H1 (cell line): ENCODE results near the gene LRRTM3. TPM values are rescaled to one million over a fixed set of nuclear protein-coding genes. Genes with fewer than 3 reads are reported as not detected.

Experiments used
- CTCF ChIA-PET: fragments of 300-600 bp; sonication (Branson Sonifier 250); formaldehyde crosslinking; loops from one replicate; lab custom pipeline; 2021; ENCODE audit not compliant: partially characterized antibody; lab: Charles Lee
- POLR2A ChIA-PET: fragments of 300-600 bp; sonication (Branson Sonifier 250); formaldehyde crosslinking; loops from one replicate; lab custom pipeline; 2021; ENCODE audit warnings: inconsistent platforms; ENCODE audit not compliant: partially characterized antibody; lab: Charles Lee
- DNase-seq, 2 experiments: peaks; one replicate each; pipeline versions ENCODE4 v3.0.0 to v3.0.0-alpha.2; 2010 to 2022; ENCODE audit warnings: low spot score in 2 of 2, low read depth in 1 of 2, mixed read lengths in 1 of 2
- FAIRE-seq: peaks from 2 replicates; lab custom pipeline; 2011; peaks lifted over from hg19 to GRCh38; lab: Jason Lieb, UNC
- H2AFZ ChIP-seq: 2 replicates; pipeline ENCODE4 v1.8.1; 2012; ENCODE audit warnings: low read length, inconsistent platforms
- H2AK5ac ChIP-seq: 2 replicates; pipeline ENCODE4 v1.6.1; 2013; ENCODE audit warnings: low read depth, low read length
- H2BK120ac ChIP-seq: replicated peaks from 2 replicates; pipeline ENCODE3; 2013; ENCODE audit warnings: low read depth, low read length, inconsistent platforms
- H2BK12ac ChIP-seq: 2 replicates; pipeline ENCODE4 v1.6.1; 2013; ENCODE audit warnings: low read depth, low read length
- H2BK15ac ChIP-seq: 2 replicates; pipeline ENCODE4 v1.6.1; 2013; ENCODE audit warnings: low read length
- H2BK20ac ChIP-seq: 2 replicates; pipeline ENCODE4 v1.6.1; 2013; ENCODE audit warnings: low read length
- H2BK5ac ChIP-seq: 2 replicates; pipeline ENCODE4 v1.6.1; 2013; ENCODE audit warnings: low read depth, low read length
- H3K14ac ChIP-seq: 2 replicates; pipeline ENCODE4 v1.6.1; 2013; ENCODE audit warnings: inconsistent platforms; ENCODE audit not compliant: insufficient read length
- H3K18ac ChIP-seq: 2 replicates; pipeline ENCODE4 v1.6.1; 2013; ENCODE audit warnings: low read length; ENCODE audit errors: extremely low read depth
- H3K23ac ChIP-seq: 2 replicates; pipeline ENCODE4 v1.6.1; 2013; ENCODE audit warnings: inconsistent platforms; ENCODE audit not compliant: insufficient read length
- H3K23me2 ChIP-seq: 2 replicates; pipeline ENCODE4 v1.6.1; 2013; ENCODE audit warnings: low read depth, low read length
- H3K27ac ChIP-seq: 2 replicates; pipeline ENCODE4 v1.6.1; 2011; ENCODE audit warnings: low read depth, low read length, inconsistent platforms
- H3K27me3 ChIP-seq, 4 experiments: replicated peaks in 1 of 4; 1 replicate in 1 of 4; 2 replicates in 3 of 4; pipeline versions ENCODE4 v1.6.1 to v1.8.1; 2011 to 2013; ENCODE audit warnings: low read length in 3 of 4, mild to moderate bottlenecking in 3 of 4, inconsistent platforms in 2 of 4, mixed read lengths in 2 of 4, moderate library complexity in 1 of 4; ENCODE audit not compliant: control insufficient read depth in 3 of 4, insufficient read depth in 3 of 4; ENCODE audit errors: extremely low read depth in 1 of 4
- H3K36me3 ChIP-seq, 4 experiments: 2 replicates each; pipeline versions ENCODE4 v1.6.1 to v1.8.1; 2011 to 2013; ENCODE audit warnings: mild to moderate bottlenecking in 4 of 4, low read length in 3 of 4, moderate library complexity in 2 of 4, control low read depth in 1 of 4, inconsistent platforms in 1 of 4; ENCODE audit not compliant: insufficient read depth in 4 of 4, control insufficient read depth in 2 of 4
- H3K4ac ChIP-seq: replicated peaks from 2 replicates; pipeline ENCODE3; 2013; ENCODE audit warnings: low read length, low read depth, mixed read lengths, inconsistent platforms; ENCODE audit not compliant: insufficient read length
- H3K4me1 ChIP-seq, 4 experiments: replicated peaks in 1 of 4; 1 replicate in 1 of 4; 2 replicates in 3 of 4; pipeline versions ENCODE4 v1.6.1 to v1.8.1; 2011 to 2013; ENCODE audit warnings: low read length in 3 of 4, inconsistent platforms in 2 of 4, mixed read lengths in 1 of 4; ENCODE audit not compliant: insufficient read depth in 4 of 4, control insufficient read depth in 3 of 4
- H3K4me2 ChIP-seq, 2 experiments: 2 replicates each; pipeline versions ENCODE4 v1.6.1 to v1.8.1; 2011 to 2013; ENCODE audit warnings: low read depth in 2 of 2, low read length in 2 of 2, control low read depth in 1 of 2, inconsistent platforms in 1 of 2, mild to moderate bottlenecking in 1 of 2; ENCODE audit not compliant: insufficient read depth in 1 of 2
- H3K4me3 ChIP-seq, 4 experiments: fragments of 200-600, 300-600 bp in 1 of 4; sonication (generic), shearing (Covaris generic), sonication (Bioruptor Twin) in 1 of 4; 2 replicates each; pipeline versions ENCODE4 v1.5.1 to v1.8.1; 2011 to 2016; ENCODE audit warnings: low read length in 4 of 4, low read depth in 3 of 4, control low read depth in 2 of 4, inconsistent platforms in 2 of 4, mild to moderate bottlenecking in 2 of 4, mixed read lengths in 1 of 4, moderate library complexity in 1 of 4; ENCODE audit not compliant: insufficient read depth in 2 of 4; ENCODE audit errors: extremely low read depth in 1 of 4
- H3K56ac ChIP-seq: replicated peaks from 2 replicates; pipeline ENCODE3; 2013; ENCODE audit warnings: low read depth, mild to moderate bottlenecking, mixed read lengths, low read length, inconsistent platforms; ENCODE audit not compliant: insufficient read length
- H3K79me1 ChIP-seq: 2 replicates; pipeline ENCODE4 v1.6.1; 2013; ENCODE audit warnings: low read depth, low read length, control low read depth
- H3K79me2 ChIP-seq, 2 experiments: 2 replicates each; pipeline versions ENCODE4 v1.6.1 to v1.8.1; 2012 to 2013; ENCODE audit warnings: low read length in 2 of 2, mild to moderate bottlenecking in 2 of 2, inconsistent platforms in 1 of 2; ENCODE audit not compliant: insufficient read depth in 2 of 2, control insufficient read depth in 1 of 2
- H3K9ac ChIP-seq, 4 experiments: replicated peaks in 1 of 4; 1 replicate in 1 of 4; 2 replicates in 3 of 4; pipeline versions ENCODE4 v1.6.1 to v1.8.1; 2011 to 2013; ENCODE audit warnings: low read depth in 3 of 4, low read length in 3 of 4, control low read depth in 2 of 4, mild to moderate bottlenecking in 2 of 4, moderate library complexity in 2 of 4, inconsistent platforms in 1 of 4; ENCODE audit errors: extremely low read depth in 1 of 4
- H3K9me3 ChIP-seq, 2 experiments: 2 replicates each; pipeline versions ENCODE4 v1.6.1 to v1.8.1; 2012 to 2013; ENCODE audit warnings: mild to moderate bottlenecking in 2 of 2, moderate library complexity in 2 of 2, control low read depth in 1 of 2, inconsistent platforms in 1 of 2, low read depth in 1 of 2, low read length in 1 of 2, mixed read lengths in 1 of 2; ENCODE audit not compliant: insufficient read depth in 2 of 2
- H4K20me1 ChIP-seq, 2 experiments: replicated peaks in 1 of 2; 2 replicates each; pipeline versions ENCODE3 to v1.8.1; 2011 to 2013; ENCODE audit warnings: inconsistent platforms in 2 of 2, low read length in 2 of 2, mild to moderate bottlenecking in 1 of 2; ENCODE audit not compliant: insufficient read depth in 2 of 2, control insufficient read depth in 1 of 2
- H4K5ac ChIP-seq: 2 replicates; pipeline ENCODE4 v1.6.1; 2013; ENCODE audit warnings: low read length, low read depth, mixed read lengths, inconsistent platforms; ENCODE audit not compliant: insufficient read length
- H4K8ac ChIP-seq: 2 replicates; pipeline ENCODE4 v1.8.0; 2013; ENCODE audit warnings: mild to moderate bottlenecking, moderate library complexity, low read length, inconsistent platforms; ENCODE audit not compliant: insufficient read depth; ENCODE audit errors: extremely low read depth
- H4K91ac ChIP-seq: replicated peaks from 2 replicates; pipeline ENCODE3; 2013; ENCODE audit warnings: low read length, mixed read lengths, inconsistent platforms; ENCODE audit not compliant: insufficient read length
- CHD1 ChIP-seq: IDR thresholded peaks from 2 replicates; pipeline ENCODE4 v1.6.1; 2012; ENCODE audit warnings: low read depth, low read length, improper control_type of control experiment
- CREB1 ChIP-seq: IDR thresholded peaks from 2 replicates; pipeline ENCODE4 v1.6.1; 2012; ENCODE audit warnings: inconsistent platforms
- JUN ChIP-seq: IDR thresholded peaks from 2 replicates; pipeline ENCODE4 v1.6.1; 2011; ENCODE audit warnings: low read depth, mild to moderate bottlenecking, improper control_type of control experiment, low read length
- KDM1A ChIP-seq: fragments of 200-600, 300-600 bp; sonication (generic); IDR thresholded peaks from 2 replicates; pipeline ENCODE4 v1.7.1; 2016; ENCODE audit warnings: mild to moderate bottlenecking, low read length, borderline replicate concordance
- KDM4A ChIP-seq: IDR thresholded peaks from one replicate; pipeline ENCODE4 v1.7.1; 2012; ENCODE audit warnings: low read depth, mild to moderate bottlenecking, moderate library complexity, low read length, inconsistent platforms; ENCODE audit not compliant: severe bottlenecking
- KDM5A ChIP-seq: fragments of 200-600 bp; IDR thresholded peaks from 2 replicates; pipeline ENCODE4 v1.7.1; 2012; ENCODE audit warnings: mild to moderate bottlenecking, low read length, inconsistent platforms, mixed read lengths
- NANOG ChIP-seq: IDR thresholded peaks from 2 replicates; pipeline ENCODE4 v1.6.1; 2011; ENCODE audit warnings: low read length, low read depth, mild to moderate bottlenecking, inconsistent platforms; ENCODE audit not compliant: insufficient read depth, poor library complexity, severe bottlenecking
- POU5F1 ChIP-seq: IDR thresholded peaks from 2 replicates; pipeline ENCODE4 v1.6.1; 2011; ENCODE audit warnings: low read depth, mild to moderate bottlenecking, low read length, moderate library complexity
- RAD21 ChIP-seq, 2 experiments: IDR thresholded peaks in 1 of 2; conservative IDR thresholded peaks in 1 of 2; 2 replicates each; pipeline ENCODE4 v1.6.1; 2011; ENCODE audit warnings: low read depth in 2 of 2, low read length in 2 of 2, improper control_type of control experiment in 1 of 2, inconsistent platforms in 1 of 2, mild to moderate bottlenecking in 1 of 2, moderate library complexity in 1 of 2
- RNF2 ChIP-seq: fragments of 200-900, 300-1000 bp; sonication (generic); IDR thresholded peaks from 2 replicates; pipeline ENCODE4 v1.7.1; 2016; ENCODE audit warnings: borderline replicate concordance, low read depth, mild to moderate bottlenecking, antibody characterized with exemption, low read length; ENCODE audit not compliant: poor library complexity, severe bottlenecking; ENCODE audit errors: missing control alignments
- SIRT6 ChIP-seq: IDR thresholded peaks from one replicate; pipeline ENCODE4 v1.7.1; 2012; ENCODE audit warnings: low read length, inconsistent platforms
- SP2 ChIP-seq: IDR thresholded peaks from 2 replicates; pipeline ENCODE4 v1.6.1; 2012; ENCODE audit warnings: mild to moderate bottlenecking, low read length, inconsistent platforms
- SUZ12 ChIP-seq: fragments of 200-600 bp; sonication (generic); IDR thresholded peaks from 2 replicates; pipeline ENCODE4 v1.6.1; 2012; ENCODE audit warnings: mild to moderate bottlenecking, inconsistent platforms, low read length, moderate library complexity, mixed read lengths
- TBP ChIP-seq: IDR thresholded peaks from 2 replicates; pipeline ENCODE4 v1.6.1; 2011; ENCODE audit warnings: low read depth, low read length, improper control_type of control experiment
- WGBS, 2 experiments: shearing (Covaris generic) in 1 of 2; methylation state at CpG; one replicate each; pipeline versions ENCODE4 v1.1.6 to v1.1.7; 2013 to 2015; ENCODE audit warnings: low lambda C conversion rate in 2 of 2, mixed read lengths in 2 of 2, inconsistent platforms in 1 of 2, low coverage in 1 of 2, missing lambda C conversion rate in 1 of 2; ENCODE audit not compliant: insufficient replicate concordance in 2 of 2, insufficient coverage in 1 of 2, insufficient read length in 1 of 2; ENCODE audit errors: extremely low coverage in 1 of 2, missing lambda C conversion rate in 1 of 2; 5-methylcytosine and 5-hydroxymethylcytosine counted together
- polyA plus RNA-seq, 7 experiments: library from polyadenylated mRNA; depleted of rRNA in 3 of 7; stranded (reverse) in 5 of 7; unstranded in 2 of 7; fragments of >200 nt in 5 of 7; fragments of 200-250 nt in 2 of 7; gene quantifications; 1 replicate in 5 of 7; 2 replicates in 1 of 7; 4 replicates in 1 of 7; pipeline versions ENCODE4 v1.2.1 to v1.2.3, GENCODE V29; 2011 to 2013; ENCODE audit warnings: missing spikeins in 2 of 7, mixed read lengths in 2 of 7
- total RNA-seq: library from RNA; stranded (reverse); fragmentation: NEBNext Ultra II Directional; extraction: Animal tissue kit (Norgen Biotek cat#: 25700); gene quantifications from 2 replicates; pipeline ENCODE4 v1.2.1, GENCODE V29; 2021

The LRRTM3 gene
- total and polyA plus RNA-seq, 2 of the 8 experiments (the other 6 are each of a cell fraction or from before 2014, with no cell fraction given), result 0.33 to 0.48 TPM

DNA sequence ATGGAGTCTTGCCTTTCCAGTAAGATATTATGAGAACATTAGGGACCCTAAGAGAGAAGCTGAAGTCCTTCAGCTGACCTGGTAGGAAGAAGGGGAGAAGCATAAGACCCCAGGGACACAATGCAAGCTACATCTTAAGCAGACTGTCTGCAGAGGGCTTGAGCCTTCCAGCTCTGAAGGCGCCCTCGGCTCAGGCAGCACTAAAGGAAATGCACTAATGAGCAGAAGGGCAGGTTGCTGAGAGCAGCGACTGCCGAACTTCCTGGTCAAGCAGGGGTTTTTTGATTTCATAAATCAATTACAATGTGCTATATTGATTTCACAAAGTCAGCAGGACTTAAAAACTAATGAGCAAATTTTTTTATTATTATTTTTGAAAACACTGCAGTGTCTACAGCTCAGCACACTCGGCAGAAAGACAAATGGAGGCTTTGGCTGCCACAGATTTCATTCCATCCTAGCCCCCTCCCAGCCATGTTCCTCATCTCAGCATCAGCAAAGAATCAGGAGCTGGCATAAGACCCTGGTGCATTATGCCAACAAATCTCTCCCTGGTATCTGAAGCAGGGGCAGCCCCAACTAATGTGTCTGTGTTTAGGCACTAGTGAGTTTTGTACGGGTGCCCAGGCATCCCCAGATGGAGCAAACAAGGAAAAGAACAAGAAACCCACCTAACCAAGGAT is 57.1 kb downstream of the LRRTM3 start:
- H4K5ac ChIP-seq, result no peak overlapping the region
- H3K27ac ChIP-seq, result no peak overlapping the region
- no peak overlapping the region for H2AFZ ChIP-seq
- no peak overlapping the region for H2BK5ac ChIP-seq
- H3K36me3 ChIP-seq, result no peaks in the 10 kb centered on the region
- H2BK15ac ChIP-seq, result no peak overlapping the region
- POLR2A ChIA-PET, result no interaction called here
- H2BK120ac ChIP-seq, result no peak overlapping the region
- H3K27me3 ChIP-seq, result no peaks in the 10 kb centered on the region
- 89% methylated on average over 6 of the region's 6 CpGs; no CpG with 5 or more reads in 1 of the 2 experiments for WGBS, 2 experiments
- no peak overlapping the region for H3K56ac ChIP-seq
- H4K91ac ChIP-seq, result no peak overlapping the region
- H3K23me2 ChIP-seq, result no peaks in the 10 kb centered on the region
- H2BK20ac ChIP-seq, result no peak overlapping the region
- no peak overlapping the region for H3K4ac ChIP-seq
- CTCF ChIA-PET, result no interaction called here
- no peak overlapping the region for H4K8ac ChIP-seq
- H3K9ac ChIP-seq, result no peak overlapping the region
- no peak overlapping the region for H3K4me2 ChIP-seq
- H3K14ac ChIP-seq, result no peak overlapping the region
- no peak overlapping the region for H2BK12ac ChIP-seq
- no peak overlapping the region for H3K23ac ChIP-seq
- no peaks in the 10 kb centered on the region for H4K20me1 ChIP-seq
- H3K79me1 ChIP-seq, result no peaks in the 10 kb centered on the region
- no peak overlapping the region for H2AK5ac ChIP-seq
- FAIRE-seq, result no peak
- H3K4me1 ChIP-seq, result no peaks in the 10 kb centered on the region
- DNase-seq, result no peak
- H3K9me3 ChIP-seq, result no peaks in the 10 kb centered on the region
- no peaks in the 10 kb centered on the region for H3K79me2 ChIP-seq
- H3K4me3 ChIP-seq, result no peak overlapping the region
- no peak overlapping the region for H3K18ac ChIP-seq
- TF ChIP-seq POU5F1, result no peak
- TF ChIP-seq RNF2, result no peak
- no peak for TF ChIP-seq JUN
- no peak for TF ChIP-seq SP2
- no peak for TF ChIP-seq RAD21 (IDR thresholded peaks at IDR 0.05 in 1 of 2, conservative IDR thresholded peaks at IDR 0.05 in 1 of 2; ENCODE audit: low read depth in 2 of 2, low read length in 2 of 2)
- TF ChIP-seq SIRT6, result no peak
- TF ChIP-seq KDM4A, result no peak
- no peak for TF ChIP-seq CHD1
- TF ChIP-seq KDM1A, result no peak
- no peak for TF ChIP-seq KDM5A
- no peak for TF ChIP-seq TBP
- TF ChIP-seq NANOG, result no peak
- no peak for TF ChIP-seq SUZ12
- TF ChIP-seq CREB1, result no peak
